Measurements from ENCODE around the gene TDRD7. TPM values are rescaled to one million over a fixed set of nuclear protein-coding genes. Genes with fewer than 3 reads are reported as not detected.

TDRD7 gene
- total and polyA plus RNA-seq, 2 of the 13 experiments (the other 11 are each of a cell fraction or from before 2014, with no cell fraction given): 9.8 to 15.5 TPM

- TF ChIP-seq ZMYM3 (CRISPR knock-in tag; IDR thresholded peaks at IDR 0.05) (peak; percentile 86), RXRA (CRISPR knock-in tag; IDR thresholded peaks at IDR 0.05) (peak; percentile 48), ARNT (IDR thresholded peaks at IDR 0.05) (no peak), RNF2 (conservative IDR thresholded peaks at IDR 0.05; ENCODE audit: low read depth) (0 out of 2 replicates have a peak, but pooled peaks have one; percentile 31), ZNF772 (CRISPR knock-in tag; IDR thresholded peaks at IDR 0.05) (no peak), MEF2D (CRISPR knock-in tag; IDR thresholded peaks at IDR 0.05) (peak; percentile 57), NFIC (IDR thresholded peaks at IDR 0.05; ENCODE audit: low read length) (no peak), MAZ (IDR thresholded peaks at IDR 0.05; ENCODE audit: borderline replicate concordance, low read depth, low read length) (no peak), MAZ (CRISPR knock-in tag; IDR thresholded peaks at IDR 0.05; ENCODE audit: low read depth) (no peak; the same call in 1 of the 2 replicates), ETS1 (CRISPR knock-in tag; IDR thresholded peaks at IDR 0.05) (0 out of 2 replicates have a peak, but pooled peaks have one; percentile 51), ZEB1 (IDR thresholded peaks at IDR 0.05; ENCODE audit: insufficient replicate concordance, low read depth) (no peak), CAMTA2 (CRISPR knock-in tag; IDR thresholded peaks at IDR 0.05; ENCODE audit: borderline replicate concordance) (no peak; the same call in 1 of the 2 replicates), IKZF1 (IDR thresholded peaks at IDR 0.05) (no peak), PITX1 (CRISPR knock-in tag; IDR thresholded peaks at IDR 0.05) (peak; percentile 31; the same call in 1 of the 2 replicates), HNF1A (IDR thresholded peaks at IDR 0.05; ENCODE audit: low read depth) (peak; percentile 22; the same call in 1 of the 2 replicates), HNF1A (CRISPR knock-in tag; IDR thresholded peaks at IDR 0.05; ENCODE audit: borderline replicate concordance) (no peak), TBX2 (CRISPR knock-in tag; IDR thresholded peaks at IDR 0.05; ENCODE audit: borderline replicate concordance) (no peak), CEBPZ (IDR thresholded peaks at IDR 0.05; ENCODE audit: low read length) (no peak), ZNF564 (CRISPR knock-in tag; IDR thresholded peaks at IDR 0.05) (no peak)
- TF ChIP-seq, protein P1, sequence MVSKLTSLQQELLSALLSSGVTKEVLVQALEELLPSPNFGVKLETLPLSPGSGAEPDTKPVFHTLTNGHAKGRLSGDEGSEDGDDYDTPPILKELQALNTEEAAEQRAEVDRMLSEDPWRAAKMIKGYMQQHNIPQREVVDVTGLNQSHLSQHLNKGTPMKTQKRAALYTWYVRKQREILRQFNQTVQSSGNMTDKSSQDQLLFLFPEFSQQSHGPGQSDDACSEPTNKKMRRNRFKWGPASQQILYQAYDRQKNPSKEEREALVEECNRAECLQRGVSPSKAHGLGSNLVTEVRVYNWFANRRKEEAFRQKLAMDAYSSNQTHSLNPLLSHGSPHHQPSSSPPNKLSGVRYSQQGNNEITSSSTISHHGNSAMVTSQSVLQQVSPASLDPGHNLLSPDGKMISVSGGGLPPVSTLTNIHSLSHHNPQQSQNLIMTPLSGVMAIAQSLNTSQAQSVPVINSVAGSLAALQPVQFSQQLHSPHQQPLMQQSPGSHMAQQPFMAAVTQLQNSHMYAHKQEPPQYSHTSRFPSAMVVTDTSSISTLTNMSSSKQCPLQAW (CRISPR knock-in tag; IDR thresholded peaks at IDR 0.05): peak; percentile 52; the same call in 1 of the 2 replicates
These were observed 25.0 kb upstream of the TDRD7 start (continued) for GRCh38 chr9:97386733-97387503.

Measured in HepG2 (cell line).